PC-9 (cell line): Measurements from ENCODE around the gene HMSD. TPM values are rescaled to one million over a fixed set of nuclear protein-coding genes. Genes with fewer than 3 reads are reported as not detected.
A peak's percentile ranks its signal among the peaks of the same experiment; 100 is the strongest.

ENCODE experiments used
- BruUV-seq: library from RNA; stranded (reverse); fragments of 400-500 nt; replicated peaks from 2 replicates; lab custom pipeline; 2021; lab: Mats Ljungman, UMichigan
- CTCF ChIA-PET: fragments of 300-600 bp; sonication (Branson Sonifier 250); formaldehyde crosslinking; loops from one replicate; lab custom pipeline; 2022; ENCODE audit warnings: antibody characterized with exemption; lab: Charles Lee
- POLR2A ChIA-PET: fragments of 300-600 bp; sonication (Branson Sonifier 250); formaldehyde crosslinking; loops from one replicate; lab custom pipeline; 2022; ENCODE audit warnings: antibody characterized with exemption; ENCODE audit not compliant: unreplicated experiment; lab: Charles Lee
- DNase-seq, 2 experiments: peaks; one replicate each; pipeline versions ENCODE4 v3.0.0 to v3.0.0-alpha.2; 2015 to 2022; ENCODE audit warnings: mixed read lengths in 1 of 2
- H2AFZ ChIP-seq: fragments of 200-600 bp; sonication (generic); 2 replicates; pipeline ENCODE4 v1.8.1; 2017; ENCODE audit warnings: antibody characterized with exemption
- H3F3A ChIP-seq: fragments of 200-600 bp; sonication (generic); 2 replicates; pipeline ENCODE4 v1.8.1; 2017; ENCODE audit warnings: antibody characterized with exemption, mild to moderate bottlenecking, low read depth; ENCODE audit not compliant: insufficient read depth
- H3K27ac ChIP-seq: fragments of 200-600 bp; sonication (generic); 2 replicates; pipeline ENCODE4 v1.6.1; 2016; ENCODE audit warnings: mixed run types
- H3K27me3 ChIP-seq: fragments of 200-600 bp; sonication (generic); 2 replicates; pipeline ENCODE4 v1.6.1; 2016; ENCODE audit warnings: low read depth, mixed run types; ENCODE audit not compliant: insufficient read depth
- H3K36me3 ChIP-seq: fragments of 200-600 bp; sonication (generic); 2 replicates; pipeline ENCODE4 v1.6.1; 2016; ENCODE audit warnings: low read depth, mixed run types
- H3K4me1 ChIP-seq: fragments of 200-600 bp; sonication (generic); replicated peaks from 2 replicates; pipeline ENCODE4 v1.6.1; 2016; ENCODE audit warnings: mixed run types; ENCODE audit not compliant: insufficient read depth
- H3K4me2 ChIP-seq: fragments of 200-600 bp; sonication (generic); 2 replicates; pipeline ENCODE4 v1.6.1; 2017; ENCODE audit warnings: mixed run types
- H3K4me3 ChIP-seq: fragments of 200-600 bp; sonication (generic); 2 replicates; pipeline ENCODE4 v1.6.1; 2016; ENCODE audit warnings: mixed run types
- H3K79me2 ChIP-seq: fragments of 200-600 bp; sonication (generic); 2 replicates; pipeline ENCODE4 v1.6.1; 2017; ENCODE audit warnings: low read depth, mixed run types
- H3K9me2 ChIP-seq: fragments of 200-600 bp; sonication (generic); 2 replicates; pipeline ENCODE4 v1.8.1; 2017; ENCODE audit warnings: mild to moderate bottlenecking; ENCODE audit not compliant: insufficient read depth
- H3K9me3 ChIP-seq: fragments of 200-600 bp; sonication (generic); 2 replicates; pipeline ENCODE4 v1.8.1; 2016; ENCODE audit warnings: low read depth; ENCODE audit not compliant: insufficient read depth
- H4K20me1 ChIP-seq: fragments of 200-600 bp; sonication (generic); 2 replicates; pipeline ENCODE4 v1.8.1; 2017; ENCODE audit not compliant: insufficient read depth
- CTCF ChIP-seq: fragments of 200-600 bp; sonication (generic); conservative IDR thresholded peaks from 2 replicates; pipeline ENCODE4 v1.6.1; 2017; ENCODE audit warnings: mixed run types, antibody characterized with exemption, mild to moderate bottlenecking, moderate library complexity
- EZH2 ChIP-seq: fragments of 200-600 bp; sonication (generic); IDR thresholded peaks from 2 replicates; pipeline ENCODE4 v1.8.0; 2017; ENCODE audit warnings: antibody characterized with exemption, low read depth
- intact Hi-C: fragments of 100-400 bp; cut with micrococcal nuclease; formaldehyde crosslinking; loops from one replicate; pipeline ENCODE4 v1.10.0; 2022; ENCODE audit not compliant: unreplicated experiment
- total RNA-seq: library from RNA; stranded (reverse); gene quantifications from 2 replicates; pipeline ENCODE4 v1.2.3, GENCODE V29; 2021

Gene HMSD
- total RNA-seq, 1 experiment from 2014 or later, result not detected

GRCh38 chr18:63964908-63965307, 15.8 kb downstream of the HMSD start:
- no peak overlapping the region for H2AFZ ChIP-seq
- H3K36me3 ChIP-seq, result no peaks in the 10 kb centered on the region
- BruUV-seq, result no TSS peak
- no peaks in the 10 kb centered on the region for H3K79me2 ChIP-seq
- H3F3A ChIP-seq, result peaks cover 14% of the 10 kb centered on the region
- H3K27me3 ChIP-seq, result no peaks in the 10 kb centered on the region
- DNase-seq, result no peak
- H3K4me2 ChIP-seq, result no peak overlapping the region
- ChIA-PET CTCF (no interaction called here), POLR2A (no interaction called here)
- TF ChIP-seq EZH2 (no peak), CTCF (no peak)
- intact Hi-C loops, result no loop called here
- no peak overlapping the region for H3K27ac ChIP-seq
- no peaks in the 10 kb centered on the region for H4K20me1 ChIP-seq
- peaks cover 13% of the 10 kb centered on the region for H3K4me1 ChIP-seq
- no peaks in the 10 kb centered on the region for H3K9me3 ChIP-seq
- H3K9me2 ChIP-seq, result no peaks in the 10 kb centered on the region
- H3K4me3 ChIP-seq, result no peak overlapping the region

- no peak overlapping the region for H3K4me3 ChIP-seq
- no peak for DNase-seq
- no peak overlapping the region for H3K4me2 ChIP-seq
- H3K36me3 ChIP-seq, result no peaks in the 10 kb centered on the region
- no peak for TF ChIP-seq CTCF
- no peak for TF ChIP-seq EZH2
- no peaks in the 10 kb centered on the region for H4K20me1 ChIP-seq
- BruUV-seq, result no TSS peak
- H3K9me3 ChIP-seq, result no peaks in the 10 kb centered on the region
- ChIA-PET CTCF (interaction anchor here (0.6 kb wide), 1 partner anchor 728 kb away, joined by 5 read pairs; no protein-coding TSS in a partner anchor), POLR2A (no interaction called here)
- peaks cover 20% of the 10 kb centered on the region for H3F3A ChIP-seq
- no peak overlapping the region for H3K27ac ChIP-seq
- no peak overlapping the region for H2AFZ ChIP-seq
- no peaks in the 10 kb centered on the region for H3K79me2 ChIP-seq
- no peaks in the 10 kb centered on the region for H3K9me2 ChIP-seq
- intact Hi-C loops, result no loop called here
- no peaks in the 10 kb centered on the region for H3K27me3 ChIP-seq
- H3K4me1 ChIP-seq, result peaks cover 13% of the 10 kb centered on the region
Measured at GRCh38 chr18:63965716-63966330, 16.7 kb downstream of the HMSD start.

- peak; percentile 87 to 92 for DNase-seq
- no peaks in the 10 kb centered on the region; the same call in 1 of the 2 replicates for H4K20me1 ChIP-seq
- H3K9me3 ChIP-seq, result peaks cover 3% of the 10 kb centered on the region; the same call in 1 of the 2 replicates
- H3K4me1 ChIP-seq, result peaks cover 18% of the 10 kb centered on the region
- H3K9me2 ChIP-seq, result no peaks in the 10 kb centered on the region
- no peaks in the 10 kb centered on the region for H3K27me3 ChIP-seq
- POLR2A ChIA-PET, result interaction anchor here (0.6 to 1.1 kb wide), 5 partner anchors 86 to 610 kb away, joined by 3 to 12 read pairs (median 3); no protein-coding TSS in a partner anchor
- no peaks in the 10 kb centered on the region for H3K36me3 ChIP-seq
- intact Hi-C loops, result loop anchor here (10.0 kb wide), 2 partner anchors 455 to 545 kb away; partner anchors contain the start of gene VPS4B
- peak within 1 kb of the TSS; percentile 83 for H2AFZ ChIP-seq
- peak within 1 kb of the TSS; percentile 97 for H3K27ac ChIP-seq
- peaks cover 22% of the 10 kb centered on the region for H3K79me2 ChIP-seq
- H3K4me3 ChIP-seq, result peak within 1 kb of the TSS; percentile 73
- CTCF ChIA-PET, result interaction anchor here (0.6 kb wide), 1 partner anchor 143 kb away, joined by 3 read pairs; no protein-coding TSS in a partner anchor
- H3F3A ChIP-seq, result peaks cover 31% of the 10 kb centered on the region
- peak within 1 kb of the TSS; percentile 79 for H3K4me2 ChIP-seq
- TSS peak; percentile 74 for BruUV-seq
- TF ChIP-seq EZH2 (no peak), CTCF (no peak)
Measured at GRCh38 chr18:63969942-63970808, 21.1 kb downstream of the HMSD start, which contains the start of gene SERPINB8. Gene SERPINB8, plus strand, starts transcription at chr18:63970081. Its CDS starts 8,228 bp downstream, at chr18:63978309.
